ENCODE results near the gene POLR1B. TPM values are rescaled to one million over a fixed set of nuclear protein-coding genes. Genes with fewer than 3 reads are reported as not detected.
A peak's percentile ranks its signal among the peaks of the same experiment; 100 is the strongest.
"Not testable (repeated sequence)": the region's sequence is repeated elsewhere in the genome, so short reads cannot be mapped to it uniquely, and the experiment has no call there.

Gene POLR1B
- total RNA-seq, 1 experiment from 2014 or later: 70.0 TPM

DNA sequence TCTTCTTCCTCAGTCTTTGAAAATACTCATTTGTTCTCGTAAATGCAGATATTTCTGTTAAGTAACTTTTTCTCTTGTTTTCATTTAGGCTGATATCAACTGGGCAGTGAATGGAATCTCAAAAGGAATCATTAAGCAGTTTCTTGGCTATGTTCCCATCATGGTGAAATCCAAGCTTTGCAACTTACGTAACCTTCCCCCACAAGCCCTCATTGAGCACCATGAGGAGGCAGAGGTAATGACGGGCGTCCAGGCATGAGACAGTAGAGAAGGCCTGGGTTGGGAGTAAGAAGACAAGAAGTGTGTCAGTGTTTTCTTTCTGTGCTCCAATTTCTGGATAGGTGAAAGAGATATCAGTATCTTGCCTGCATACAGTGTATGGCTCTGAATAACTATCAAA is 5.1 kb downstream of the POLR1B start:
- Histone ChIP-seq H3K4me3 (ENCODE audit: low read depth, low read length, poor library complexity, severe bottlenecking) (no peak overlapping the region), H3K9me3 (ENCODE audit: low read depth, low read length, poor library complexity, severe bottlenecking) (no peaks in the 10 kb centered on the region), H3K36me3 (ENCODE audit: insufficient read depth, low read length, poor library complexity, severe bottlenecking) (peaks cover 52% of the 10 kb centered on the region), H3K27ac (ENCODE audit: low read depth, low read length, poor library complexity, severe bottlenecking) (peak overlapping the region; percentile 28), H3K27me3 (replicated peaks; ENCODE audit: insufficient read depth, low read depth, low read length, poor library complexity) (no peaks in the 10 kb centered on the region), H3K4me1 (ENCODE audit: insufficient read depth, low read length, poor library complexity, severe bottlenecking) (peaks cover 10% of the 10 kb centered on the region)
- BruUV-seq (replicated peaks): no TSS peak
- ChIA-PET CTCF (no interaction called here), POLR2A (ENCODE audit: low non-redundant PET) (no interaction called here)
- intact Hi-C loops (cut with micrococcal nuclease; ENCODE audit: unreplicated experiment): no loop called here
- peak; percentile 84 for DNase-seq (ENCODE audit: low spot score)
- TF ChIP-seq CTCF (conservative IDR thresholded peaks at IDR 0.05; ENCODE audit: low read depth, low read length) (no peak), EZH2 (IDR thresholded peaks at IDR 0.05; ENCODE audit: borderline replicate concordance, low read depth, low read length, poor library complexity, severe bottlenecking) (no peak)

GRCh38 chr2:112548980-112549379 is 6.7 kb downstream of the POLR1B start:
- no TSS peak for BruUV-seq (replicated peaks)
- TF ChIP-seq CTCF (conservative IDR thresholded peaks at IDR 0.05; ENCODE audit: low read depth, low read length): no peak
- TF ChIP-seq EZH2 (IDR thresholded peaks at IDR 0.05; ENCODE audit: borderline replicate concordance, low read depth, low read length, poor library complexity, severe bottlenecking): no peak
- Histone ChIP-seq H3K4me3 (ENCODE audit: low read depth, low read length, poor library complexity, severe bottlenecking) (no peak overlapping the region), H3K4me1 (ENCODE audit: insufficient read depth, low read length, poor library complexity, severe bottlenecking) (peaks cover 10% of the 10 kb centered on the region), H3K36me3 (ENCODE audit: insufficient read depth, low read length, poor library complexity, severe bottlenecking) (peaks cover 69% of the 10 kb centered on the region), H3K9me3 (ENCODE audit: low read depth, low read length, poor library complexity, severe bottlenecking) (no peaks in the 10 kb centered on the region), H3K27ac (ENCODE audit: low read depth, low read length, poor library complexity, severe bottlenecking) (no peak overlapping the region), H3K27me3 (replicated peaks; ENCODE audit: insufficient read depth, low read depth, low read length, poor library complexity) (no peaks in the 10 kb centered on the region)
- intact Hi-C loops (cut with micrococcal nuclease; ENCODE audit: unreplicated experiment): no loop called here
- ChIA-PET CTCF (no interaction called here), POLR2A (ENCODE audit: low non-redundant PET) (no interaction called here)
- no peak for DNase-seq (ENCODE audit: low spot score)

DNA sequence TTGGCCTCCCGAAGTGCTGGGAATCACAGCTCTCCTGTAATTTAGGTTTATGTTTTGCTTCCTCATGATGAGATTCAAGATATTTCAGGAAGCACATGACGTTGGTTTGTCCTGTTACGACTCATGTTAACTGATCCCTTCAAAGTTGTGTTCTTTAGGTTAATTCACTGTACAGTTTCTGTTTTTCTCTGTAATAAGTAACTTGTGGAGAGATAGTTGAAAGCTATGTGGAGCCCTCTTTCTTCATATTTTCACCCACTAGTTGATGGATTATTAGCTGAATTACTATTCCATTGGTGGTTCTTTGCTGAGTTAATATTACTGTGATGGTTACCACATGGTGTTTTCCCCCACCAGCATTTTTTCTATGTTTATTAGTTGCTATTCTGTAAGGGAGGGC is 23.8 kb downstream of the POLR1B start:
- no peak for DNase-seq (ENCODE audit: low spot score)
- BruUV-seq (replicated peaks): no TSS peak
- Histone ChIP-seq H3K27me3 (replicated peaks; ENCODE audit: insufficient read depth, low read depth, low read length, poor library complexity) (no peaks in the 10 kb centered on the region), H3K9me3 (ENCODE audit: low read depth, low read length, poor library complexity, severe bottlenecking) (no peaks in the 10 kb centered on the region), H3K36me3 (ENCODE audit: insufficient read depth, low read length, poor library complexity, severe bottlenecking) (peaks cover 93% of the 10 kb centered on the region), H3K27ac (ENCODE audit: low read depth, low read length, poor library complexity, severe bottlenecking) (no peak overlapping the region), H3K4me3 (ENCODE audit: low read depth, low read length, poor library complexity, severe bottlenecking) (no peak overlapping the region), H3K4me1 (ENCODE audit: insufficient read depth, low read length, poor library complexity, severe bottlenecking) (no peaks in the 10 kb centered on the region)
- POLR2A ChIA-PET (ENCODE audit: low non-redundant PET): no interaction called here
- intact Hi-C loops (cut with micrococcal nuclease; ENCODE audit: unreplicated experiment): no loop called here
- CTCF ChIA-PET: no interaction called here
- TF ChIP-seq EZH2 (IDR thresholded peaks at IDR 0.05; ENCODE audit: borderline replicate concordance, low read depth, low read length, poor library complexity, severe bottlenecking) (no peak), CTCF (conservative IDR thresholded peaks at IDR 0.05; ENCODE audit: low read depth, low read length) (no peak)

- peaks cover 93% of the 10 kb centered on the region for H3K36me3 ChIP-seq (ENCODE audit: insufficient read depth, low read length, poor library complexity, severe bottlenecking)
- CTCF ChIA-PET; DNase-seq (ENCODE audit: low spot score); H3K4me1 ChIP-seq (ENCODE audit: insufficient read depth, low read length, poor library complexity, severe bottlenecking); H3K4me3 ChIP-seq (ENCODE audit: low read depth, low read length, poor library complexity, severe bottlenecking); intact Hi-C loops (cut with micrococcal nuclease; ENCODE audit: unreplicated experiment); POLR2A ChIA-PET (ENCODE audit: low non-redundant PET); H3K27me3 ChIP-seq (replicated peaks; ENCODE audit: insufficient read depth, low read depth, low read length, poor library complexity); H3K9me3 ChIP-seq (ENCODE audit: low read depth, low read length, poor library complexity, severe bottlenecking); H3K27ac ChIP-seq (ENCODE audit: low read depth, low read length, poor library complexity, severe bottlenecking); BruUV-seq (replicated peaks): not testable (repeated sequence)
Measured at GRCh38 chr2:112566508-112566907, 24.2 kb downstream of the POLR1B start.

Data from A673 (cell line).